ENCODE data around the gene ACADSB.

ACADSB gene

GRCh38 chr10:122984708-122985107 lies 24.1 kb upstream of the ACADSB start:
- Histone ChIP-seq H3K4me3 (ENCODE audit: low read depth, low read length) (no peak overlapping the region), H3K27me3 (ENCODE audit: control insufficient read depth, insufficient read depth, low read length) (no peaks in the 10 kb centered on the region), H3K9me3 (ENCODE audit: control insufficient read depth, low read length) (no peaks in the 10 kb centered on the region), H3K79me2 (no peaks in the 10 kb centered on the region), H3K36me3 (ENCODE audit: control insufficient read depth, insufficient read depth, low read length) (no peaks in the 10 kb centered on the region), H3K4me1 (no peaks in the 10 kb centered on the region), H2AFZ (no peak overlapping the region), H3K27ac (no peak overlapping the region), H3K4me2 (ENCODE audit: low read length) (no peak overlapping the region), H3K9ac (no peak overlapping the region)
- no peak for TF ChIP-seq CTCF (IDR thresholded peaks at IDR 0.05)

GRCh38 chr10:122986335-122986734 lies 22.5 kb upstream of the ACADSB start:
- Histone ChIP-seq H3K9me3 (ENCODE audit: control insufficient read depth, low read length) (no peaks in the 10 kb centered on the region), H3K79me2 (no peaks in the 10 kb centered on the region), H3K4me2 (ENCODE audit: low read length) (no peak overlapping the region), H3K27me3 (ENCODE audit: control insufficient read depth, insufficient read depth, low read length) (no peaks in the 10 kb centered on the region), H3K27ac (no peak overlapping the region), H3K4me3 (ENCODE audit: low read depth, low read length) (no peak overlapping the region), H3K4me1 (no peaks in the 10 kb centered on the region), H3K36me3 (ENCODE audit: control insufficient read depth, insufficient read depth, low read length) (no peaks in the 10 kb centered on the region), H3K9ac (no peak overlapping the region), H2AFZ (no peak overlapping the region)
- TF ChIP-seq CTCF (IDR thresholded peaks at IDR 0.05) = no peak

GRCh38 chr10:122988501-122988900 lies 20.3 kb upstream of the ACADSB start:
- H3K4me3 ChIP-seq (ENCODE audit: low read depth, low read length) = no peak overlapping the region
- H3K9ac ChIP-seq = no peak overlapping the region
- no peak overlapping the region for H2AFZ ChIP-seq
- no peak for TF ChIP-seq CTCF (IDR thresholded peaks at IDR 0.05)
- no peak overlapping the region for H3K27ac ChIP-seq
- no peaks in the 10 kb centered on the region for H3K9me3 ChIP-seq (ENCODE audit: control insufficient read depth, low read length)
- H3K4me2 ChIP-seq (ENCODE audit: low read length) = no peak overlapping the region
- H3K79me2 ChIP-seq = no peaks in the 10 kb centered on the region
- no peaks in the 10 kb centered on the region for H3K27me3 ChIP-seq (ENCODE audit: control insufficient read depth, insufficient read depth, low read length)
- H3K36me3 ChIP-seq (ENCODE audit: control insufficient read depth, insufficient read depth, low read length) = no peaks in the 10 kb centered on the region
- H3K4me1 ChIP-seq = no peaks in the 10 kb centered on the region

GRCh38 chr10:122990278-122990677 lies 18.5 kb upstream of the ACADSB start:
- Histone ChIP-seq H3K4me2 (ENCODE audit: low read length) (no peak overlapping the region), H3K4me1 (no peaks in the 10 kb centered on the region), H2AFZ (no peak overlapping the region), H3K9me3 (ENCODE audit: control insufficient read depth, low read length) (no peaks in the 10 kb centered on the region), H3K27me3 (ENCODE audit: control insufficient read depth, insufficient read depth, low read length) (no peaks in the 10 kb centered on the region), H3K9ac (no peak overlapping the region), H3K36me3 (ENCODE audit: control insufficient read depth, insufficient read depth, low read length) (no peaks in the 10 kb centered on the region), H3K27ac (no peak overlapping the region), H3K4me3 (ENCODE audit: low read depth, low read length) (no peak overlapping the region), H3K79me2 (no peaks in the 10 kb centered on the region)
- TF ChIP-seq CTCF (IDR thresholded peaks at IDR 0.05) = no peak

- H2AFZ ChIP-seq = no peak overlapping the region
- no peaks in the 10 kb centered on the region for H3K27me3 ChIP-seq (ENCODE audit: control insufficient read depth, insufficient read depth, low read length)
- no peak overlapping the region for H3K27ac ChIP-seq
- no peak overlapping the region for H3K4me3 ChIP-seq (ENCODE audit: low read depth, low read length)
- no peak overlapping the region for H3K9ac ChIP-seq
- no peaks in the 10 kb centered on the region for H3K4me1 ChIP-seq
- H3K4me2 ChIP-seq (ENCODE audit: low read length) = no peak overlapping the region
- TF ChIP-seq CTCF (IDR thresholded peaks at IDR 0.05) = no peak
- no peaks in the 10 kb centered on the region for H3K36me3 ChIP-seq (ENCODE audit: control insufficient read depth, insufficient read depth, low read length)
- H3K79me2 ChIP-seq = no peaks in the 10 kb centered on the region
- H3K9me3 ChIP-seq (ENCODE audit: control insufficient read depth, low read length) = no peaks in the 10 kb centered on the region
Measured at GRCh38 chr10:122992031-122992585, 16.7 kb upstream of the ACADSB start.

All from parathyroid adenoma (tissue), 2 donors.